Transverse colon (tissue), 4 donors: ENCODE measurements around the gene PACRG. TPM values are rescaled to one million over a fixed set of nuclear protein-coding genes. Genes with fewer than 3 reads are reported as not detected.

ENCODE experiments used
- DNase-seq: peaks from one replicate; pipeline ENCODE4 v3.0.0-alpha.2; 2019
- H3K27ac ChIP-seq, 4 donors: fragments of 200-600 bp; sonication (generic); 2 replicates each; pipeline ENCODE4 v1.5.1; 2016 to 2018; ENCODE audit warnings: inconsistent platforms in 4 of 4
- H3K27me3 ChIP-seq: fragments of 200-600 bp; sonication (generic); 2 replicates; pipeline ENCODE4 v1.5.1; 2017; ENCODE audit warnings: inconsistent platforms
- H3K36me3 ChIP-seq, 4 donors: fragments of 200-600 bp; sonication (generic); 2 replicates each; pipeline ENCODE4 v1.5.1; 2017 to 2019; ENCODE audit warnings: inconsistent platforms in 4 of 4
- H3K4me1 ChIP-seq, 4 donors: fragments of 200-600 bp; sonication (generic); 2 replicates each; pipeline ENCODE4 v1.5.1; 2017 to 2020; ENCODE audit warnings: inconsistent platforms in 4 of 4
- H3K4me3 ChIP-seq, 4 donors: fragments of 200-600 bp; sonication (generic); 1 replicate in 1 of 4; 2 replicates in 3 of 4; pipeline versions ENCODE4 v1.5.1 to v1.6.1; 2017 to 2019; ENCODE audit warnings: inconsistent platforms in 4 of 4
- H3K9me3 ChIP-seq, 2 donors: fragments of 200-600 bp; sonication (generic); 2 replicates each; pipeline ENCODE4 v1.5.1; 2017 to 2019; ENCODE audit warnings: inconsistent platforms in 2 of 2
- EP300 ChIP-seq: sonication (generic); formaldehyde crosslinking; IDR thresholded peaks from one replicate; pipeline ENCODE4 v1.6.1; 2017; ENCODE audit warnings: antibody characterized with exemption, low read depth
- POLR2A ChIP-seq: fragments of 450-650 bp; IDR thresholded peaks from one replicate; pipeline ENCODE4 v1.6.1; 2016; ENCODE audit warnings: antibody characterized with exemption, mild to moderate bottlenecking, moderate library complexity
- POLR2AphosphoS5 ChIP-seq, 3 donors: sonication (generic); formaldehyde crosslinking; IDR thresholded peaks; one replicate each; pipeline ENCODE4 v1.6.1; 2016; ENCODE audit warnings: antibody characterized with exemption in 3 of 3
- WGBS, 2 donors: methylation state at CpG; one replicate each; pipeline ENCODE4 v1.1.5; 2018; ENCODE audit warnings: low coverage in 1 of 2; 5-methylcytosine and 5-hydroxymethylcytosine counted together
- in situ Hi-C, 4 donors: fragments of 200-750 bp; cut with MboI; loops; one replicate each; pipeline versions ENCODE4 v1.15.0 to v1.15.1; 2017; ENCODE audit warnings: low sequenced_read_pairs in 3 of 4, low pct_ligation_motif_present in 1 of 4, low pct_unique_long_range_greater_than_20kb in 1 of 4
- intact Hi-C: fragments of 100-400 bp; cut with DNase I; formaldehyde crosslinking; loops from one replicate; pipeline ENCODE4 v1.15.1; 2023; ENCODE audit warnings: low total_unique reads
- total RNA-seq, 4 donors: library from RNA; depleted of rRNA; stranded (reverse); fragments of >200 nt; gene quantifications; one replicate each; pipeline ENCODE4 v1.1.0, GENCODE V29; 2016
- TF ChIP-seq, protein P1 (sequence below), 5 experiments: fragments of 200-600 bp in 3 of 5; fragments of 450-650 bp in 2 of 5; sonication (generic) in 3 of 5; IDR thresholded peaks; 1 replicate in 2 of 5; 2 replicates in 3 of 5; pipeline ENCODE4 v1.5.1; 2016 to 2017; ENCODE audit warnings: antibody characterized with exemption in 5 of 5, inconsistent platforms in 3 of 5, mild to moderate bottlenecking in 2 of 5, moderate library complexity in 1 of 5

Gene PACRG
- total RNA-seq, 4 donors from 2014 or later, result 1.2 to 13.8 (median 1.4) TPM; not detected in 1

DNA sequence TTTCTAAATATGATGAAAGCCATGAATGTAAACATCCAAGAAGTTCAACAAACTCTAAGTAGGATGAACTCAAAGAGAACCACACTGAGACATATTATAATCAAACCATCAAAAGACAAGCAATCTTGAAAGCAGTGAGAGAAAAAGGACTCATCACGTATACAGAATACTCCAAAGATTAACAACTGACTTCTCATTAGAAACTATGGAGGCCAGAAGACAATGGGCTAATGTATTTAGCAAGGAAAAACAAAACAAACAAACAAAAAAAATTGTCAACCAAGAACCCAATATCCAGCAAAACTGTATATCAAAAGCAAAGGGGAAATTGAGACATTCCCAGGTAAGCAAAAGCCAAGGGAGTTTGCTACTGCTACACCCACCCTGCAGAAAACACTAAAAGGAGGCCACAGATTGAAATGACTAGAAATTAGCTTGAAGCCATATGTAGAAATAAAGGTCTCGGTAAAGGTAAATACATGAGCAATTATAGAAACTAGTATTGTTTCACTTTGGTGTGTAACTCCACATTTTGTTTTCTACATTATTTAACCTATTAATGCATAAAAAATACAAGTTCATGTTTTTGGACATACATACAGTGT lies 385.7 kb downstream of the PACRG start:
- no peak overlapping the region for H3K4me3 ChIP-seq
- intact Hi-C loops, result no loop called here
- 85 to 90% methylated on average over 2 of the region's 2 CpGs for WGBS, 2 donors

DNA sequence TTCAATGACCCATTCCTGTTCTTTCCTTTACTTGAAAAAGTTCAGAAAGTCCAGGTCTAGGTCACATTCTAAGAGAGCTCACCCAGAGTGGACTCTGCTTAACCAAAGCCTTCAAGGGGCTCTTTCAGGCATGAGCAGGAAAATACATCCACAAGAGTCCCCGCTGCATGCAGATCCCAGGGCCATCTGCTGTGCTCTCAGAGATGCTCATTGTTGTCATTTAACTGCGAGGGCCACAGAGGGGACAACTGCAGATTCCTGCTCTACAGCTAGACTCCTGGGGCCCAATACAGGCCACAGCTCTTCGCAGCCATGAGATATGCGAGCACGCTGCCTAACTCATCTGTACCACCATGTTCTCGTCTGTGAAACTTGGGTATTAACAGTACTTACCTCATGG lies 391.2 kb downstream of the PACRG start:
- intact Hi-C loops, result no loop called here
- in situ Hi-C loops, result no loop called here
- no peak overlapping the region for H3K27ac ChIP-seq
- DNase-seq, result no peak
- H3K36me3 ChIP-seq, result no peaks in the 10 kb centered on the region
- H3K9me3 ChIP-seq, result no peaks in the 10 kb centered on the region
- H3K4me3 ChIP-seq, result no peak overlapping the region
- TF ChIP-seq, protein P1, sequence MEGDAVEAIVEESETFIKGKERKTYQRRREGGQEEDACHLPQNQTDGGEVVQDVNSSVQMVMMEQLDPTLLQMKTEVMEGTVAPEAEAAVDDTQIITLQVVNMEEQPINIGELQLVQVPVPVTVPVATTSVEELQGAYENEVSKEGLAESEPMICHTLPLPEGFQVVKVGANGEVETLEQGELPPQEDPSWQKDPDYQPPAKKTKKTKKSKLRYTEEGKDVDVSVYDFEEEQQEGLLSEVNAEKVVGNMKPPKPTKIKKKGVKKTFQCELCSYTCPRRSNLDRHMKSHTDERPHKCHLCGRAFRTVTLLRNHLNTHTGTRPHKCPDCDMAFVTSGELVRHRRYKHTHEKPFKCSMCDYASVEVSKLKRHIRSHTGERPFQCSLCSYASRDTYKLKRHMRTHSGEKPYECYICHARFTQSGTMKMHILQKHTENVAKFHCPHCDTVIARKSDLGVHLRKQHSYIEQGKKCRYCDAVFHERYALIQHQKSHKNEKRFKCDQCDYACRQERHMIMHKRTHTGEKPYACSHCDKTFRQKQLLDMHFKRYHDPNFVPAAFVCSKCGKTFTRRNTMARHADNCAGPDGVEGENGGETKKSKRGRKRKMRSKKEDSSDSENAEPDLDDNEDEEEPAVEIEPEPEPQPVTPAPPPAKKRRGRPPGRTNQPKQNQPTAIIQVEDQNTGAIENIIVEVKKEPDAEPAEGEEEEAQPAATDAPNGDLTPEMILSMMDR (IDR thresholded peaks at IDR 0.05), result no peak
- TF ChIP-seq EP300 (no peak), POLR2A (no peak), POLR2AphosphoS5 (IDR thresholded peaks at IDR 0.05) (no peak)
- WGBS, 2 donors, result 73% methylated on average over 6 of the region's 6 CpGs; no CpG with 5 or more reads in 1 of the 2 donors
- no peaks in the 10 kb centered on the region for H3K4me1 ChIP-seq
- H3K27me3 ChIP-seq, result no peaks in the 10 kb centered on the region

More for the DNA sequence above, 385.7 kb downstream of the PACRG start:
- no peak for DNase-seq
- no peak overlapping the region for H3K27ac ChIP-seq
- peaks cover 13 to 16% of the 10 kb centered on the region in 2 donors for H3K9me3 ChIP-seq
- in situ Hi-C loops, result no loop called here
- no peaks in the 10 kb centered on the region for H3K36me3 ChIP-seq
- H3K4me1 ChIP-seq, result no peaks in the 10 kb centered on the region
- no peak for TF ChIP-seq POLR2A
- TF ChIP-seq, protein P1 (IDR thresholded peaks at IDR 0.05), result no peak
- TF ChIP-seq EP300, result no peak
- TF ChIP-seq POLR2AphosphoS5 (IDR thresholded peaks at IDR 0.05), result no peak
- no peaks in the 10 kb centered on the region for H3K27me3 ChIP-seq

DNA sequence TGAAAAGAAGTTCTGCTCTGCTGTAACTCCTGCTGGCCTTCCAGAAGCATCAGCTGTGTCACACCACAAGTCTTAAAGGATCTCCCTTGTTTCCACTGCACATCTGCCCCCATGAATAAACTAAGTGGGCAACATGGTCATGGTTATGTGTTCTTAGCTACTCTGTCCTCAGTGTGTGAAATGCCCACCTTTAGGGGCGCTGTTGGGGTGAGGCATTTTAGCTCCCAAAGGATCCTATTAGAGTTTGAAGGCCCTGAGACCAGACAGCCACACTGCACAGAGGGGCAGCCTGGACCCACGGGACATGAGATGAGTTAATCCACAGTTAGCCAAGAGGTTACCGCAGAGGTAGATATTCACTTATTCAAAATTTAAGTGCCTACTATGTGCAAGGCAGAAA lies 392.4 kb downstream of the PACRG start:
- in situ Hi-C loops (no loop called here), intact Hi-C loops (no loop called here)
- no peak for DNase-seq
- Histone ChIP-seq H3K36me3 (no peaks in the 10 kb centered on the region), H3K27ac (no peak overlapping the region), H3K4me3 (no peak overlapping the region), H3K27me3 (no peaks in the 10 kb centered on the region), H3K9me3 (no peaks in the 10 kb centered on the region), H3K4me1 (no peaks in the 10 kb centered on the region)
- WGBS, 2 donors, result 58 to 82% methylated on average over 3 of the region's 3 CpGs
- TF ChIP-seq, protein P1 (IDR thresholded peaks at IDR 0.05), result no peak
- no peak for TF ChIP-seq EP300
- no peak for TF ChIP-seq POLR2A
- TF ChIP-seq POLR2AphosphoS5 (IDR thresholded peaks at IDR 0.05), result no peak

DNA sequence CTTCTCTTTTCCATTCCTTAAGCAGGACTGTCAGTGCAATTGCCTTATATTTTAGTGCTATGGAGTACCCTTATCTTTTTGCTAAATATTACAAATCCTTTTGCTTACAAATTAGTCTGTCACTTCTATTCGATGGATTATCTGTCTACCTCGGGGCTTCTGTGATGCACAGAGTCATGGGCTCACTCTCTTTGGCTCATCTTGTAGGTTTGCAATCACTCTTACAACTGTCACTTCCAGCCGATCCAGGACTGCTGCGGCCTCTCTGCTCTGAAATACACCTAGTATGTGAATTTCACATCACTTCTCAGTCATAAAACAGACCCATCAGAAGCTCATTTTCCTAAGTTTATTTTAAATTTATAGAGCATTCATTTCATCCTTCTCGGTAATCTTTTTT lies 393.5 kb downstream of the PACRG start:
- intact Hi-C loops, result no loop called here
- in situ Hi-C loops, result no loop called here
- Histone ChIP-seq H3K9me3 (no peaks in the 10 kb centered on the region), H3K27me3 (no peaks in the 10 kb centered on the region), H3K36me3 (no peaks in the 10 kb centered on the region), H3K4me3 (no peak overlapping the region), H3K27ac (no peak overlapping the region), H3K4me1 (no peaks in the 10 kb centered on the region)
- no peak for DNase-seq
- TF ChIP-seq POLR2A, result no peak
- TF ChIP-seq, protein P1 (IDR thresholded peaks at IDR 0.05), result no peak
- TF ChIP-seq EP300, result no peak
- no peak for TF ChIP-seq POLR2AphosphoS5 (IDR thresholded peaks at IDR 0.05)
- WGBS, 2 donors, result 84 to 86% methylated on average over 5 of the region's 5 CpGs
